GM19372 (cell line): ENCODE data around the gene GOLGA1.
A peak's percentile ranks its signal among the peaks of the same experiment; 100 is the strongest.
"Not testable (repeated sequence)": the region's sequence is repeated elsewhere in the genome, so short reads cannot be mapped to it uniquely, and the experiment has no call there.

Experiments
- ATAC-seq: cut with Tn5 transposase; IDR thresholded peaks from one replicate; pipeline ENCODE4 v1.9.1; 2021; ENCODE audit warnings: mild to moderate bottlenecking, low read depth, moderate library complexity; ENCODE audit not compliant: unreplicated experiment

Gene GOLGA1

GRCh38 chr9:124941679-124942561 lies 1.0 kb upstream of the GOLGA1 start:
- peak; percentile 27 for ATAC-seq

- ATAC-seq = peak; percentile 27
These were observed 376 bp downstream of the GOLGA1 start for GRCh38 chr9:124940521-124940893.

GRCh38 chr9:124939944-124940343 lies 939 bp downstream of the GOLGA1 start:
- no peak for ATAC-seq

- ATAC-seq = no peak
These were observed 6.6 kb downstream of the GOLGA1 start for GRCh38 chr9:124934290-124934689.

- no peak for ATAC-seq
These were observed 8.6 kb downstream of the GOLGA1 start for GRCh38 chr9:124932333-124932732.

GRCh38 chr9:124929464-124929863 lies 11.4 kb downstream of the GOLGA1 start:
- no peak for ATAC-seq

- ATAC-seq = no peak
These were observed 12.8 kb downstream of the GOLGA1 start for GRCh38 chr9:124928116-124928515.

- not testable (repeated sequence) for ATAC-seq
These were observed 20.5 kb downstream of the GOLGA1 start for GRCh38 chr9:124920394-124920793.

- ATAC-seq = no peak
These were observed 26.0 kb downstream of the GOLGA1 start for GRCh38 chr9:124914753-124915405.

GRCh38 chr9:124913378-124913777 lies 27.5 kb downstream of the GOLGA1 start:
- ATAC-seq = no peak

- ATAC-seq = no peak
These were observed 29.1 kb downstream of the GOLGA1 start for GRCh38 chr9:124911766-124912165.

GRCh38 chr9:124908098-124908497 lies 32.8 kb downstream of the GOLGA1 start:
- ATAC-seq = no peak

- ATAC-seq = no peak
These were observed 33.9 kb downstream of the GOLGA1 start for GRCh38 chr9:124906966-124907365.

- ATAC-seq = no peak
These were observed 41.0 kb downstream of the GOLGA1 start for GRCh38 chr9:124899845-124900244.

- no peak for ATAC-seq
These were observed 43.1 kb downstream of the GOLGA1 start for GRCh38 chr9:124897570-124898460.

- ATAC-seq = no peak
These were observed 46.1 kb downstream of the GOLGA1 start for GRCh38 chr9:124894741-124895170.

GRCh38 chr9:124894035-124894740 lies 46.7 kb downstream of the GOLGA1 start:
- ATAC-seq = no peak

GRCh38 chr9:124890179-124890578 lies 50.7 kb downstream of the GOLGA1 start:
- ATAC-seq = no peak

GRCh38 chr9:124889006-124889405 lies 51.9 kb downstream of the GOLGA1 start:
- ATAC-seq = no peak

GRCh38 chr9:124887832-124888231 lies 53.1 kb downstream of the GOLGA1 start:
- ATAC-seq = no peak
